ENCODE data around the gene ORAI1.
"Not testable (repeated sequence)": the region's sequence is repeated elsewhere in the genome, so short reads cannot be mapped to it uniquely, and the experiment has no call there.

GRCh38 chr12:121584885-121585284 is 41.4 kb upstream of the ORAI1 start:
- TF ChIP-seq CTCF (conservative IDR thresholded peaks at IDR 0.05; ENCODE audit: low read depth, low read length); EZH2 (IDR thresholded peaks at IDR 0.05; ENCODE audit: low read length, unreplicated experiment): not testable (repeated sequence)

Measured in PC-3 (cell line).